NT2/D1 (cell line): ENCODE data around the gene SMCO4.

ENCODE experiments used
- DNase-seq: peaks from one replicate; pipeline ENCODE4 v3.0.0-alpha.2; 2011; ENCODE audit warnings: low read depth, low spot score
- H3K27me3 ChIP-seq: 2 replicates; pipeline ENCODE4 v1.6.0; 2011; ENCODE audit warnings: mild to moderate bottlenecking; ENCODE audit not compliant: insufficient read length, insufficient read depth
- H3K36me3 ChIP-seq: 2 replicates; pipeline ENCODE4 v1.6.1; 2011; ENCODE audit warnings: mild to moderate bottlenecking, low read length, mixed read lengths; ENCODE audit not compliant: insufficient read depth, insufficient read length
- H3K4me1 ChIP-seq: 2 replicates; pipeline ENCODE4 v1.5.1; 2011; ENCODE audit not compliant: insufficient read depth, insufficient read length
- H3K4me3 ChIP-seq: 2 replicates; pipeline ENCODE4 v1.5.1; 2011; ENCODE audit warnings: low read depth; ENCODE audit not compliant: insufficient read length
- H3K9ac ChIP-seq: 2 replicates; pipeline ENCODE4 v1.6.0; 2011; ENCODE audit warnings: low read depth; ENCODE audit not compliant: insufficient read length
- H3K9me3 ChIP-seq: 2 replicates; pipeline ENCODE4 v1.5.1; 2011; ENCODE audit warnings: mild to moderate bottlenecking, low read length; ENCODE audit not compliant: insufficient read depth
- SUZ12 ChIP-seq: IDR thresholded peaks from 2 replicates; pipeline ENCODE4 v1.6.1; 2011; ENCODE audit not compliant: insufficient read length, insufficient read depth; ENCODE audit errors: extremely low read depth
- YY1 ChIP-seq: IDR thresholded peaks from 2 replicates; pipeline ENCODE4 v1.6.1; 2011; ENCODE audit not compliant: insufficient read length, insufficient read depth
- ZNF274 ChIP-seq: IDR thresholded peaks from 2 replicates; pipeline ENCODE4 v1.6.1; 2011; ENCODE audit warnings: mild to moderate bottlenecking, low read depth, low read length

The SMCO4 gene

DNA sequence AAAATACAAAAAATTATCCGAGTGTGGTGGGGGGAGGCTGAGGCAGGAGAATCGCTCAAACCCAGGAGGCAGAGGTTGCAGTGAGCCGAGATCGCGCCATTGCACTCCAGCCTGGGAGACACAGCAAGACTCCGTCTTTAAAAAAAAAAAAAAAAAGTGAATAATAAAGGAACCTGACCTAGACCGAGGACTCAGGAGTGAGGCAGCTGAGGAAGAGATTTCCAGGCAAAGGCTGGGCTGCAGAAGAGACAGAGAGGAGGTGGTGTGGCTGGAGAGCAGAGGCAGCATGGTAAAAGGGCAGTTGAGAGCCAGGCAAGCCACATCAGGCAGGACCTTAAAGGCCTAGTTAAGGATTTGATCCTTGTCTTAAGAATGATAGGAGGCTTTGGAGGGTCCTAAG, 28.4 kb upstream of the SMCO4 start:
- no peaks in the 10 kb centered on the region for H3K9me3 ChIP-seq
- DNase-seq, result no peak
- no peaks in the 10 kb centered on the region for H3K36me3 ChIP-seq
- no peak overlapping the region for H3K4me3 ChIP-seq
- H3K9ac ChIP-seq, result no peak overlapping the region
- no peaks in the 10 kb centered on the region for H3K4me1 ChIP-seq
- TF ChIP-seq YY1 (no peak), ZNF274 (no peak), SUZ12 (no peak)
- no peaks in the 10 kb centered on the region for H3K27me3 ChIP-seq

DNA sequence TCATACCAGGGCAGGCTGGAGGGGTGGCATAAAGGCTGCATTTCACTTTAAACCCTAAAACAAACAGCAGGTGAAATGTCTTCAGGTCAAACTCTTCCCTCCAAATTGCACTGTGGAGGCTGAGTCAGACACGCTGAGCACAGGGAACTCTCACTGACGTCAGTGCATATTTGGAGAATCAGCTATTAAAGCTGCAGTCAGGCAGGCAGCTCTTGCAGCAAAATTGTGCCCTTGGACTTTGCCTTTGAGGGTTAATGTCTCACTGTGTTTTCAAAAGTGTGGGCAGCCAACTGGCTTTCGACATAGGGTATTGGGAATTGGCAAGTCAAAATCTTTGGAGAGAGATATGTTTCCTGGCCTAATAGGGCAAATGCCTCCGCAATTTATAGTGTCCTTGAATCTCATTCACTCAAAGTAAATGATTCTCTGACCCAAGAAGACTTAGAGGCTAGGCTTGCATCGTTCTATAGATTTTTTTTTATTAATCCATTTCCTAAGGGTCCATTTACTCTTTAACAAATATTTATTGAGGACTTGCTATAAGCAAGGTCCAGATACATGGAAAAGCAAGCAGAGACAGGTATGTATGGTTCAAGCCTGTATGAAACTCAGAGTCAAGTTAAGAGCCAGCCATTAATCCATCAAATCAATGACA, 27.7 kb upstream of the SMCO4 start:
- Histone ChIP-seq H3K27me3 (no peaks in the 10 kb centered on the region), H3K4me1 (no peaks in the 10 kb centered on the region), H3K36me3 (no peaks in the 10 kb centered on the region), H3K9me3 (no peaks in the 10 kb centered on the region), H3K9ac (no peak overlapping the region), H3K4me3 (no peak overlapping the region)
- TF ChIP-seq YY1 (no peak), ZNF274 (no peak), SUZ12 (no peak)
- DNase-seq, result no peak

DNA sequence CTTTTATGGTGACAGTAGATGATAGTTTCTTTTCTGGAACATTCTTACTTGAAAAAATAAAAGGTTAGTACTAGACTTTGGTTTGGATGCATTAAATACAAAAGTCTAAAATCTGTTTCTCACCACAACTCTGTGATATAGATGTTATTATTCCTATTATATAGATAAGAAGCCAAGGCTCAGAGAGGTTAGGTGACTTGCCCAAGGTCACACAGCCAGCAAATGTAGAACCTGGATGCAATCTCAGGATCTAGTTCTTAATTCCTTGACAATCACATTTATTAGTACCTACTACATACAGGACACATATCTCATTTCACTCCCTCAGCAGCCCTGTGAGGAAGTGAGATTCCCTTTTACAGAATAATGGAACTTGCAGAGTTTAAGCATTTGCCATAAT, 26.3 kb upstream of the SMCO4 start:
- DNase-seq, result no peak
- TF ChIP-seq ZNF274, result no peak
- TF ChIP-seq YY1, result no peak
- TF ChIP-seq SUZ12, result no peak
- Histone ChIP-seq H3K4me3 (no peak overlapping the region), H3K27me3 (no peaks in the 10 kb centered on the region), H3K36me3 (no peaks in the 10 kb centered on the region), H3K4me1 (no peaks in the 10 kb centered on the region), H3K9ac (no peak overlapping the region), H3K9me3 (no peaks in the 10 kb centered on the region)

DNA sequence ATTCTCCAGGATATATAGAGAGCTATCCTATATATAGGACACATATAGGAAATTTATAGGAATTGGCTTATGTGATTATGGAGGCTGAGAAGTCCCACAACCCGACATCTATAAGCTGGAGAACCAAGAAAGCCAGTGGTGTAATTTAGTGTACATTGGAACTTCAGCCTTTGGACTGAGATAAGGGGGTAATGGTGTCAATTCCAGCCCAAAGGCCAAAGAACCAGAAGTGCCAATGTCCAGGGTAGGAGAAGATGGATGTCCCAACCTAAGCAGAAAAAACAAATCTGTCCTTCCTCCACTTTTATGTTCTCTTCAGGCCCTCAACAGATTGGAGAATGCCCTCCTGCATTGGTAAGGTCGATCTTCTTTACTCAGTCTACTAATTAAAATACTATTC, 25.5 kb upstream of the SMCO4 start:
- Histone ChIP-seq H3K4me1 (no peaks in the 10 kb centered on the region), H3K27me3 (no peaks in the 10 kb centered on the region), H3K36me3 (no peaks in the 10 kb centered on the region), H3K4me3 (no peak overlapping the region), H3K9ac (no peak overlapping the region), H3K9me3 (no peaks in the 10 kb centered on the region)
- no peak for DNase-seq
- TF ChIP-seq SUZ12, result no peak
- TF ChIP-seq YY1, result no peak

DNA sequence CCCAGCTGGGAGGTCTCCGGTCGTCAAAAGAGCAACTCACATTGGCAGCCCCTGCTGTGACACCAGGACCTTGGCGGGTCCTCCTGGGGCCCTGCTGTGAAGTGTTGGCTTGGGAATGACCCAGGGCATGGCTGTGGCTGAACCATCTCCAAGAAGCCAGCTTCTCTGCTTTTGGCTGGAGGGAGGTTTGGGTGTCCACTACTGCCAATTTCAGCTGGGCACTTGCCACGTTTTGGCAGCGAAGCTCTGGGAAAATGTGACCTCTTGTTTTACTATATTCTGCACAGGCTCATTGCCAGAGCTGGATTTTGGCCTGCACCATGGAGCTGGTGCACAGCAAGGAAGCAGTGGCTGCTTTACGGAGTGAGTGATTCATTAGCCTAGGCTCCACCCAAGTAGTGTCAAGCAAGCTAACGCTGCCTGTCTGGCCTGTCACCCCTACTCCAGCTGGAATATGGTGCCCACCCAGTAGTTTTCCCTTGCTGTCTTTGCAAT, 24.3 kb upstream of the SMCO4 start:
- H3K4me1 ChIP-seq, result no peaks in the 10 kb centered on the region
- H3K27me3 ChIP-seq, result no peaks in the 10 kb centered on the region
- no peak overlapping the region for H3K4me3 ChIP-seq
- H3K9ac ChIP-seq, result no peak overlapping the region
- DNase-seq, result no peak
- TF ChIP-seq ZNF274, result no peak
- TF ChIP-seq SUZ12, result no peak
- no peak for TF ChIP-seq YY1
- no peaks in the 10 kb centered on the region for H3K9me3 ChIP-seq
- no peaks in the 10 kb centered on the region for H3K36me3 ChIP-seq

DNA sequence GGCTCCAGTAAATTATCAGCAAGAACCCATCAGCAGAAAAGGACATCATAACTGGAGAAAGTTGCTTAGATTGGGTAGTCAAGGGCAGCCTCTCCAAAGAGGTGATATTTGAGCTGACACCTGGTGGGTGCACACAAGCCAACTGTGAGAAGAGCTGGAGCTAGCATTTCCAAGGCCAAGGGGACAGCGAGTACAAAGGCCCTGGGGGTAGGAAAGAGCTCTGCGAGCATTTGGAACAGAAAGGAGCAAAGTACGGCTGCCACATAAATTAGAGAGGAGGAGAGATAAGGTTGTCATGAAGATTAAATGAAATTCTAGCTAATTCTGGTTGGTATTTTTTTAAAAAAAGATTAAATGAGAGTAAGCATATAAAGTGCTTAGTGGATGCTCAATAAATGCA, 21.7 kb upstream of the SMCO4 start:
- no peak for DNase-seq
- H3K4me3 ChIP-seq, result no peak overlapping the region

DNA sequence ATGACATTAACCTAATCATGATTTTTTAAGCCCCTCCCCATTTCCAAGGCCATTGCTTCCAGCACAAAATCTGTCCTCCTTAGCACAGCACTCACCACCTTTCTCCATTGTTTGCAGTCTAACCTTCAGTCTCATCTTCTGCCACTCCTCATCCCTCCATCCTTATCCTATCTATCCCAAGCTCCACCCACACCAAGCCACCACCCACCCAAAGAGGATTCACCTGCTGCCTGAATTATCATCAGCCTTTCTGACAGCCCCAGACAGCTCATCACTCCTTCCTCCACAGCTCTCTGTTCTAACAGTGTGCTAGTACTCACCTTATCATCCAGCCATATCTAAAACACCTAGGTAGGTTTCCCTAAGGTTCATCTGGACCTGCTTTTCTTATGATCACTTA, 20.7 kb upstream of the SMCO4 start:
- no peak for DNase-seq
- Histone ChIP-seq H3K4me1 (no peaks in the 10 kb centered on the region), H3K9ac (no peak overlapping the region), H3K36me3 (no peaks in the 10 kb centered on the region), H3K27me3 (no peaks in the 10 kb centered on the region), H3K9me3 (no peaks in the 10 kb centered on the region), H3K4me3 (no peak overlapping the region)
- TF ChIP-seq SUZ12, result no peak
- TF ChIP-seq ZNF274, result no peak
- no peak for TF ChIP-seq YY1

More for the DNA sequence above, 21.7 kb upstream of the SMCO4 start:
- Histone ChIP-seq H3K27me3 (no peaks in the 10 kb centered on the region), H3K36me3 (no peaks in the 10 kb centered on the region), H3K9me3 (no peaks in the 10 kb centered on the region), H3K9ac (no peak overlapping the region), H3K4me1 (no peaks in the 10 kb centered on the region)
- TF ChIP-seq YY1 (no peak), ZNF274 (no peak), SUZ12 (no peak)
